KOPT-K1 (cell line): ENCODE data around the gene DNAJC21.

Source experiments
- H3K27ac ChIP-seq: fragments of 200-600 bp; sonication (generic); 2 replicates; pipeline ENCODE4 v1.5.1; 2016; ENCODE audit warnings: antibody characterized with exemption, mild to moderate bottlenecking, low read depth, low read length; ENCODE audit not compliant: poor library complexity, severe bottlenecking
- H3K36me3 ChIP-seq: fragments of 200-600 bp; sonication (generic); 2 replicates; pipeline ENCODE4 v1.5.1; 2017; ENCODE audit warnings: antibody characterized with exemption, mild to moderate bottlenecking, low read length, moderate library complexity; ENCODE audit not compliant: insufficient read depth
- H3K9me3 ChIP-seq: fragments of 200-600 bp; sonication (generic); 2 replicates; pipeline ENCODE4 v1.5.1; 2017; ENCODE audit warnings: antibody characterized with exemption, low read length, mild to moderate bottlenecking; ENCODE audit not compliant: insufficient read depth, poor library complexity, severe bottlenecking

Gene DNAJC21

GRCh38 chr5:34986965-34987364, 57.6 kb downstream of the DNAJC21 start:
- Histone ChIP-seq H3K27ac (no peak overlapping the region), H3K36me3 (no peaks in the 10 kb centered on the region), H3K9me3 (peaks cover 29% of the 10 kb centered on the region)

- Histone ChIP-seq H3K36me3 (no peaks in the 10 kb centered on the region), H3K9me3 (peaks cover 12% of the 10 kb centered on the region), H3K27ac (no peak overlapping the region)
Observed at GRCh38 chr5:34991486-34992238, 62.3 kb downstream of the DNAJC21 start.

GRCh38 chr5:34993951-34994350, 64.6 kb downstream of the DNAJC21 start:
- H3K27ac ChIP-seq = no peak overlapping the region
- no peaks in the 10 kb centered on the region for H3K36me3 ChIP-seq
- no peaks in the 10 kb centered on the region for H3K9me3 ChIP-seq

- H3K36me3 ChIP-seq = no peaks in the 10 kb centered on the region
- no peak overlapping the region for H3K27ac ChIP-seq
- no peaks in the 10 kb centered on the region for H3K9me3 ChIP-seq
Observed at GRCh38 chr5:34996261-34996660, 66.9 kb downstream of the DNAJC21 start.

GRCh38 chr5:34998058-34998789, 68.9 kb downstream of the DNAJC21 start:
- Histone ChIP-seq H3K27ac (no peak overlapping the region), H3K9me3 (no peaks in the 10 kb centered on the region), H3K36me3 (no peaks in the 10 kb centered on the region)

GRCh38 chr5:35001842-35002241, 72.5 kb downstream of the DNAJC21 start:
- Histone ChIP-seq H3K9me3 (no peaks in the 10 kb centered on the region), H3K27ac (no peak overlapping the region), H3K36me3 (no peaks in the 10 kb centered on the region)

GRCh38 chr5:35002459-35002858, 73.1 kb downstream of the DNAJC21 start:
- H3K27ac ChIP-seq = no peak overlapping the region
- no peaks in the 10 kb centered on the region for H3K36me3 ChIP-seq
- no peaks in the 10 kb centered on the region for H3K9me3 ChIP-seq

- H3K27ac ChIP-seq = no peak overlapping the region
- no peaks in the 10 kb centered on the region for H3K9me3 ChIP-seq
Observed at GRCh38 chr5:35003018-35003957, 73.9 kb downstream of the DNAJC21 start.

GRCh38 chr5:35004200-35004599, 74.8 kb downstream of the DNAJC21 start:
- Histone ChIP-seq H3K36me3 (no peaks in the 10 kb centered on the region), H3K9me3 (peaks cover 3% of the 10 kb centered on the region), H3K27ac (no peak overlapping the region)

More at GRCh38 chr5:35003018-35003957, 73.9 kb downstream of the DNAJC21 start:
- no peaks in the 10 kb centered on the region for H3K36me3 ChIP-seq

- Histone ChIP-seq H3K27ac (no peak overlapping the region), H3K9me3 (peaks cover 3% of the 10 kb centered on the region), H3K36me3 (no peaks in the 10 kb centered on the region)
Observed at GRCh38 chr5:35004771-35005170, 75.4 kb downstream of the DNAJC21 start.
